Tibial artery (tissue), 4 donors: Measurements from ENCODE around the gene SLC26A5.
"Not testable (repeated sequence)": the region's sequence is repeated elsewhere in the genome, so short reads cannot be mapped to it uniquely, and the experiment has no call there.

Source experiments
- DNase-seq, 2 donors: peaks; one replicate each; pipeline ENCODE4 v3.0.0-alpha.2; 2019
- H3K27ac ChIP-seq, 2 donors: fragments of 200-600 bp; sonication (generic) in 1 of 2; 1 replicate in 1 of 2; 2 replicates in 1 of 2; pipeline ENCODE4 v1.5.1; 2018 to 2019; ENCODE audit warnings: mild to moderate bottlenecking in 1 of 2
- H3K27me3 ChIP-seq, 2 donors: fragments of 200-600 bp; sonication (generic) in 1 of 2; one replicate each; pipeline versions ENCODE4 v1.5.1 to v1.6.0; 2016 to 2019
- H3K36me3 ChIP-seq, 3 donors: fragments of 200-600 bp; sonication (generic) in 2 of 3; one replicate each; pipeline ENCODE4 v1.5.1; 2016 to 2019; ENCODE audit warnings: mild to moderate bottlenecking in 2 of 3
- H3K4me1 ChIP-seq, 4 donors: fragments of 200-600 bp; sonication (generic) in 2 of 4; 1 replicate in 3 of 4; 2 replicates in 1 of 4; pipeline ENCODE4 v1.5.1; 2016 to 2019
- H3K4me3 ChIP-seq, 2 donors: fragments of 200-600 bp; sonication (generic) in 1 of 2; 1 replicate in 1 of 2; 2 replicates in 1 of 2; pipeline ENCODE4 v1.5.1; 2018 to 2019; ENCODE audit warnings: mild to moderate bottlenecking in 2 of 2
- H3K9me3 ChIP-seq, 3 donors: fragments of 200-600 bp; sonication (generic) in 1 of 3; one replicate each; pipeline ENCODE4 v1.5.1; 2016 to 2019
- CTCF ChIP-seq, 2 experiments: fragments of 200-600 bp in 1 of 2; fragments of 450-650 bp in 1 of 2; IDR thresholded peaks; one replicate each; pipeline ENCODE4 v1.5.1; 2017 to 2019; ENCODE audit warnings: antibody characterized with exemption in 2 of 2, mild to moderate bottlenecking in 1 of 2, moderate library complexity in 1 of 2
- intact Hi-C: fragments of 100-400 bp; cut with DNase I; formaldehyde crosslinking; loops from one replicate; pipeline ENCODE4 v1.15.0; 2023; ENCODE audit warnings: low total_unique reads

SLC26A5 gene

GRCh38 chr7:103418241-103418640, 27.8 kb downstream of the SLC26A5 start:
- intact Hi-C loops, result no loop called here
- DNase-seq, result no peak
- H3K36me3 ChIP-seq, result no peaks in the 10 kb centered on the region
- H3K27me3 ChIP-seq, result peaks cover 0 to 4% of the 10 kb centered on the region in 2 donors
- no peaks in the 10 kb centered on the region for H3K4me1 ChIP-seq
- H3K9me3 ChIP-seq, result no peaks in the 10 kb centered on the region
- no peak for TF ChIP-seq CTCF (IDR thresholded peaks at IDR 0.05)
- H3K27ac ChIP-seq, result no peak overlapping the region
- H3K4me3 ChIP-seq, result no peak overlapping the region

GRCh38 chr7:103413407-103413806, 32.6 kb downstream of the SLC26A5 start:
- DNase-seq, result no peak
- TF ChIP-seq CTCF (IDR thresholded peaks at IDR 0.05), result no peak
- H3K4me3 ChIP-seq, result no peak overlapping the region
- intact Hi-C loops, result no loop called here
- H3K4me1 ChIP-seq, result no peaks in the 10 kb centered on the region
- H3K27me3 ChIP-seq, result no peaks in the 10 kb centered on the region
- H3K27ac ChIP-seq, result no peak overlapping the region
- no peaks in the 10 kb centered on the region for H3K9me3 ChIP-seq
- no peaks in the 10 kb centered on the region for H3K36me3 ChIP-seq

GRCh38 chr7:103412151-103412550, 33.9 kb downstream of the SLC26A5 start:
- no peaks in the 10 kb centered on the region for H3K4me1 ChIP-seq
- intact Hi-C loops, result no loop called here
- H3K9me3 ChIP-seq, result no peaks in the 10 kb centered on the region
- H3K27ac ChIP-seq, result no peak overlapping the region
- TF ChIP-seq CTCF (IDR thresholded peaks at IDR 0.05), result no peak
- no peaks in the 10 kb centered on the region for H3K27me3 ChIP-seq
- no peak for DNase-seq
- no peaks in the 10 kb centered on the region for H3K36me3 ChIP-seq
- no peak overlapping the region for H3K4me3 ChIP-seq

- intact Hi-C loops, DNase-seq, H3K4me1 ChIP-seq, H3K27ac ChIP-seq, H3K36me3 ChIP-seq, H3K27me3 ChIP-seq, H3K4me3 ChIP-seq, H3K9me3 ChIP-seq: not testable (repeated sequence)
Observed at GRCh38 chr7:103405789-103406613, 40.0 kb downstream of the SLC26A5 start.

- intact Hi-C loops, H3K27ac ChIP-seq: not testable (repeated sequence)
Observed at GRCh38 chr7:103399687-103400086, 46.3 kb downstream of the SLC26A5 start.

GRCh38 chr7:103398483-103399127, 47.4 kb downstream of the SLC26A5 start:
- H3K4me3 ChIP-seq, result no peak overlapping the region
- H3K27me3 ChIP-seq, result no peaks in the 10 kb centered on the region
- H3K4me1 ChIP-seq, result no peaks in the 10 kb centered on the region
- no peak overlapping the region for H3K27ac ChIP-seq
- no peaks in the 10 kb centered on the region for H3K36me3 ChIP-seq
- DNase-seq, result no peak
- no peaks in the 10 kb centered on the region for H3K9me3 ChIP-seq
- intact Hi-C loops, result no loop called here
- TF ChIP-seq CTCF (IDR thresholded peaks at IDR 0.05), result no peak

More at GRCh38 chr7:103399687-103400086, 46.3 kb downstream of the SLC26A5 start:
- not testable (repeated sequence) for H3K4me1 ChIP-seq, H3K9me3 ChIP-seq, H3K4me3 ChIP-seq, H3K36me3 ChIP-seq, DNase-seq, H3K27me3 ChIP-seq
